Measurements from ENCODE around the gene KIF5C. TPM values are rescaled to one million over a fixed set of nuclear protein-coding genes. Genes with fewer than 3 reads are reported as not detected.

Gene KIF5C
- total RNA-seq, 1 donor from 2014 or later: 6.9 TPM

DNA sequence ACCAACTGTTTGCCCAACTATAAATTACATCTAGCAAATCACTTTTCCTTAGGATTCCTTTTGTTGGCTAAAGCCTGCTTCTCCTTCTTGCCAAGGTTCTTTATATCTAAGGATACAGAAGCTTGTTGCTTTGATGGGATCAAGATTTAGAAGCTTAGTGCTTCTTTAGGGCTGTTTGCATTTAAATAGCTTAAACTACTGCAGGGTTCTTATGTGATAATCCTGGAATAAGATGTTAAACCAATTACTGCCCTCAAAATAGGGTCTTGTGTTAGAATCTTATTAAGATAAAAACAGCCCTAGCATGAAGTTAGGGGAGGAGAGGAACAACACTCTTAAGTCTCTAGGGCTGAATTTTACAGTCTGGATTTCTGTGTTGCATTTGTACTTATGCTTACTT lies 64.2 kb downstream of the KIF5C start:
- no peak overlapping the region for H3K4me3 ChIP-seq (ENCODE audit: low read depth, low read length)
- DNase-seq (ENCODE audit: low read depth): no peak
- TF ChIP-seq CTCF (conservative IDR thresholded peaks at IDR 0.05; ENCODE audit: low read depth, low read length): no peak

DNA sequence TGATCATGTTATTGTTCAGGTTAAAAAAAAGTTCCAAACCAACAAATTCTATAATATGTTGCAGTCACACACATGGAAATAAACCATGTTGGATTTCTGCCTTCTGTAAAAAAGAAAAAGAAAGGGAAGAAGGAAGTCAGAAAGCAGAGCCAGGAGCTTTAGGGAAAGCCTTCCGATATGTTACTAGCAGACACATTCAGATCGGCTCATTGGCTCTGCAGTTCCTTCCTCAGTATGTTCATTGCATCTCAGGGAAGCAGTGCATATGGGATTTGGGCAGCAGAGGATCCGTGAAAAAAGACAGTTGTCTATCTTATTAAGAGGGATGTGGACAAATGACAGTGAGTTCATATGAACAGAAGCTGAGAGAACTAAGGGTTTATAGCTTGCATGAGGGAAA lies 68.1 kb downstream of the KIF5C start:
- no peak for TF ChIP-seq CTCF (conservative IDR thresholded peaks at IDR 0.05; ENCODE audit: low read depth, low read length)
- DNase-seq (ENCODE audit: low read depth): no peak
- H3K4me3 ChIP-seq (ENCODE audit: low read depth, low read length): no peak overlapping the region

DNA sequence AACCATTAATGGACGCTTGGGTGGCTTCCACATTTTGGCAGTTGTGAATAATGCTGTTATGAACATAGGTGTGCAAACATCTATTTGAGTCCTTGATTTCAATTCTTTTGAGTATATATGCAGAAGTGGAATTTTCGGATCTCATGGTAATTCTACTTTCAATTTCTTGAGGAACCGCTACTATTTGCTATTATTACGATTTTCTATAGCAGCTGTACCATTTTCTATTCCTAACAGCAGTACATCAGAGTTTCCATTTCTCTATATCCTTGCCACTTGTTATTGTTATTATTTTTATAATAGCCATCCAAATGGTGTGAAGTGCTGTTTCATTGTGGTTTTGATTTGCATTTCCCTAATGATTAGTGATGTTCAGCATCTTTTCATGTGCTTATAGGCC lies 69.5 kb downstream of the KIF5C start:
- DNase-seq (ENCODE audit: low read depth): no peak
- H3K4me3 ChIP-seq (ENCODE audit: low read depth, low read length): no peak overlapping the region
- TF ChIP-seq CTCF (conservative IDR thresholded peaks at IDR 0.05; ENCODE audit: low read depth, low read length): no peak

DNA sequence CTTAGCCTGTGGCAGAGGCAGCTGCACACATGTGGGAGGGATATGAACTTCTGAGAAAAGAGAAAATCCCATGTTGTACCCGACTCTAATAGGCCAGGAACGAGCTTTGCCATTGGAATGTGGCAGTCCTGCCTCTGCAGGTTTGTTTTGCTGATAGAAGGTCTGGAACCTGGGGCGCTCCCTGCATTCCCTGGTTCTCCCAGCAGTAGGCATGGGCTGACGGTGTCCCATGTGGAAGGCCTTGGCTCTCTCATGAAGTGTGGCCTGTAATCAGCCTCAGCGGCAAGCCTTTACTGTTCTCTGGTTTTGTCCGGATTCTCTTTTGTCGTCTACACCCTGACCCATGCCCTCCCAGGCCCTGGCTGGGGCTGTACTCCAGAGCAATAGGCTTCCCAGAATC lies 72.3 kb downstream of the KIF5C start:
- H3K4me3 ChIP-seq (ENCODE audit: low read depth, low read length): no peak overlapping the region
- TF ChIP-seq CTCF (conservative IDR thresholded peaks at IDR 0.05; ENCODE audit: low read depth, low read length): no peak
- DNase-seq (ENCODE audit: low read depth): no peak

- TF ChIP-seq CTCF (conservative IDR thresholded peaks at IDR 0.05; ENCODE audit: low read depth, low read length): no peak
- no peak overlapping the region for H3K4me3 ChIP-seq (ENCODE audit: low read depth, low read length)
- DNase-seq (ENCODE audit: low read depth): no peak
These were observed 73.8 kb downstream of the KIF5C start for GRCh38 chr2:148948868-148949267.

DNA sequence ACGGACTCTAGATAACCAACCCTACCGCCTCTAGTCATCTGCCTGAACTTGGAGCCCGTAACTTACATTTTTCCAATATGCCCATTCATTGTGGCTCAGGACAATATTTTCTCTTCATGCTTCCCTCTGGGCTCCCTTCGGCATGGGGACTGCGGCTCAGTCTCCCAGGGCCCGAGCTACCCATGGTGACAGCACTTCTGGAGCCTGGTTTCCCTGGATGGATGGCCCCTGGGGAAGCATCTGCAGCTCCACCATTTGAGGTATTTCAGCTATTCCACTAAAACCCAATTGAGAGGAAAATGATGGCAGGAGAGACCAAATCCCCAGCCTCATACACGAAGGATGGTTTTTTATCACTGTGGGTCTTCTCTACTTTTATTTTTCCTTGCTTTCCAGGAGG lies 74.3 kb downstream of the KIF5C start:
- TF ChIP-seq CTCF (conservative IDR thresholded peaks at IDR 0.05; ENCODE audit: low read depth, low read length): no peak
- H3K4me3 ChIP-seq (ENCODE audit: low read depth, low read length): no peak overlapping the region
- no peak for DNase-seq (ENCODE audit: low read depth)

GRCh38 chr2:148952621-148953020 lies 77.6 kb downstream of the KIF5C start:
- no peak for DNase-seq (ENCODE audit: low read depth)
- H3K4me3 ChIP-seq (ENCODE audit: low read depth, low read length): no peak overlapping the region
- TF ChIP-seq CTCF (conservative IDR thresholded peaks at IDR 0.05; ENCODE audit: low read depth, low read length): no peak

Data from epithelial cell of proximal tubule (primary cell).